Sigmoid colon (tissue), 4 donors: Measurements from ENCODE around the gene C17orf113.

ENCODE experiments used
- CTCF ChIP-seq, 4 experiments: fragments of 450-650 bp in 3 of 4; fragments of 200-600 bp in 1 of 4; IDR thresholded peaks; one replicate each; pipeline ENCODE4 v1.5.1; 2016 to 2019; ENCODE audit warnings: antibody characterized with exemption in 4 of 4, mild to moderate bottlenecking in 3 of 4, moderate library complexity in 2 of 4
- EP300 ChIP-seq, 4 donors: sonication (generic); formaldehyde crosslinking; IDR thresholded peaks; one replicate each; pipeline ENCODE4 v1.6.1; 2017; ENCODE audit warnings: antibody characterized with exemption in 4 of 4
- POLR2A ChIP-seq, 2 donors: fragments of 450-650 bp; IDR thresholded peaks; one replicate each; pipeline ENCODE4 v1.6.1; 2016; ENCODE audit warnings: antibody characterized with exemption in 2 of 2, mild to moderate bottlenecking in 2 of 2, moderate library complexity in 2 of 2
- POLR2AphosphoS5 ChIP-seq, 4 donors: sonication (generic); formaldehyde crosslinking; IDR thresholded peaks; one replicate each; pipeline ENCODE4 v1.6.1; 2017; ENCODE audit warnings: antibody characterized with exemption in 4 of 4

DNA sequence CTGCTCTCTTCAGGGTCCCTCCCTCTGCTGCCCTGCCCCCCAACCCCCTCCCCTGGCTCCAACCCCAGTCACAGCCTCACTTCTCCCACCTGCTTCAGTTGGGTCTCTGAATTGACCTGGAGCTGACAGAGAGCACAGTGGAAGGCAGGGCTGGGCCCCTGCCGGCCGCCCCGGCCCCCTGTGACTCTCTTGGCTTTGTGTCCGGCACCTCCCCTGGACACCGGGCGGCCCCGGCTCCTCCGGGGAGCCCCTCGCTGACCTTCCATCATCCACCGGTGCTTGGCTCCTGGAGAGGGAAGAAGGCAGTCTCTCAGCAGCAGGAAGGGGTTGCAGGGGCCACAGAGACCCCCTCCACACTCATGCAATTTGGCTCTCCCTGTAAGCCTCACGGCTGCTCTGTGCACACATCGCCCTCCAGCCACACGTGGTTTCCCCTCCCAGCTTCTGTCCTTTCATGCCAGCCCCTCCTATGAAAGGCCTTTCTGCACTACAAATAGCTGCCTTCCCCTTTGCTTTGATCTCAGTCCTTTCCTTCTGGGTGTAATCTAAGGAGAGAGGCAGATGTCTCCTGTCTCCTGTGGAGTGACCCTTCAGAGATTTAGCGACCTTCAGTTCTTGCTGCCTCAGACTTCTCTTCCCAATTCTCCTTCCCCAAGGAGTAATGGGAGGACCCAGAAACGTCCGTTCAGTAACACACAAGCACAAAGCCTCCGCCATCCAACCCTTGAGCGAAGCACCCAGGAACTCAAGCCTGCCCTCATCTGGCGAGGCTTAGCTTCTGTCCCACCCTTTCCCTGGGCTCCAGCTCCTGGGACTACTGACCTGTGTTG lies 22.2 kb downstream of the C17orf113 start:
- no peak for TF ChIP-seq CTCF (IDR thresholded peaks at IDR 0.05)
- no peak for TF ChIP-seq POLR2A (IDR thresholded peaks at IDR 0.05)
- no peak for TF ChIP-seq POLR2AphosphoS5 (IDR thresholded peaks at IDR 0.05)
- TF ChIP-seq EP300 (IDR thresholded peaks at IDR 0.05), result no peak
